Measurements from ENCODE around the gene PLD4. TPM values are rescaled to one million over a fixed set of nuclear protein-coding genes. Genes with fewer than 3 reads are reported as not detected.

PLD4 gene
- total RNA-seq, 4 donors from 2014 or later: 2.4 TPM; not detected in 3

GRCh38 chr14:104877806-104878550, 46.7 kb upstream of the PLD4 start:
- peaks cover 0 to 4% (median under 1%) of the 10 kb centered on the region in 4 donors for H3K4me1 ChIP-seq
- H3K9me3 ChIP-seq: no peaks in the 10 kb centered on the region
- DNase-seq (ENCODE audit: low spot score in 2 of 2): no peak
- no peak for TF ChIP-seq EP300 (IDR thresholded peaks at IDR 0.05)
- no peak for TF ChIP-seq POLR2A (IDR thresholded peaks at IDR 0.05)
- WGBS, 2 donors: 68 to 87% methylated on average over 14 to 26 of the region's 30 CpGs
- H3K4me3 ChIP-seq: no peak overlapping the region
- H3K36me3 ChIP-seq: peaks cover 0 to 51% (median 0%) of the 10 kb centered on the region in 3 donors
- H3K27ac ChIP-seq: no peak overlapping the region
- no peaks in the 10 kb centered on the region for H3K27me3 ChIP-seq

- Histone ChIP-seq H3K27me3 (no peaks in the 10 kb centered on the region), H3K36me3 (peaks cover 0 to 57% (median 0%) of the 10 kb centered on the region in 3 donors), H3K9me3 (no peaks in the 10 kb centered on the region), H3K4me1 (no peaks in the 10 kb centered on the region), H3K4me3 (no peak overlapping the region), H3K27ac (no peak overlapping the region)
- no peak for DNase-seq (ENCODE audit: low spot score in 2 of 2)
- TF ChIP-seq EP300 (IDR thresholded peaks at IDR 0.05): no peak
- TF ChIP-seq CTCF (IDR thresholded peaks at IDR 0.05): no peak
- TF ChIP-seq POLR2A (IDR thresholded peaks at IDR 0.05): no peak
- 88 to 93% methylated on average over 12 to 14 of the region's 14 CpGs for WGBS, 2 donors
These were observed 46.1 kb upstream of the PLD4 start for GRCh38 chr14:104878582-104878981.

GRCh38 chr14:104879201-104879982, 45.3 kb upstream of the PLD4 start:
- H3K27me3 ChIP-seq: no peaks in the 10 kb centered on the region
- H3K9me3 ChIP-seq: no peaks in the 10 kb centered on the region
- DNase-seq (ENCODE audit: low spot score in 2 of 2): no peak
- H3K36me3 ChIP-seq: peaks cover 0 to 66% (median 0%) of the 10 kb centered on the region in 3 donors
- H3K4me1 ChIP-seq: no peaks in the 10 kb centered on the region
- no peak overlapping the region for H3K4me3 ChIP-seq
- WGBS, 2 donors: 81 to 88% methylated on average over 26 to 29 of the region's 29 CpGs
- H3K27ac ChIP-seq: no peak overlapping the region
- TF ChIP-seq POLR2A (IDR thresholded peaks at IDR 0.05): no peak
- no peak for TF ChIP-seq CTCF (IDR thresholded peaks at IDR 0.05)
- TF ChIP-seq EP300 (IDR thresholded peaks at IDR 0.05): no peak

GRCh38 chr14:104879983-104880565, 44.6 kb upstream of the PLD4 start:
- no peak overlapping the region for H3K4me3 ChIP-seq
- no peaks in the 10 kb centered on the region for H3K4me1 ChIP-seq
- H3K36me3 ChIP-seq: peaks cover 0 to 68% (median 0%) of the 10 kb centered on the region in 3 donors
- no peaks in the 10 kb centered on the region for H3K27me3 ChIP-seq
- H3K27ac ChIP-seq: no peak overlapping the region
- TF ChIP-seq CTCF (IDR thresholded peaks at IDR 0.05): no peak
- no peak for TF ChIP-seq POLR2A (IDR thresholded peaks at IDR 0.05)
- no peak for TF ChIP-seq EP300 (IDR thresholded peaks at IDR 0.05)
- no peaks in the 10 kb centered on the region for H3K9me3 ChIP-seq
- no peak for DNase-seq (ENCODE audit: low spot score in 2 of 2)
- 92 to 93% methylated on average over 14 to 15 of the region's 15 CpGs for WGBS, 2 donors

- no peak for TF ChIP-seq EP300 (IDR thresholded peaks at IDR 0.05)
- no peak for TF ChIP-seq POLR2A (IDR thresholded peaks at IDR 0.05)
- no peak for TF ChIP-seq CTCF (IDR thresholded peaks at IDR 0.05)
- no peak for DNase-seq (ENCODE audit: low spot score in 2 of 2)
- Histone ChIP-seq H3K9me3 (no peaks in the 10 kb centered on the region), H3K36me3 (peaks cover 0 to 74% (median 0%) of the 10 kb centered on the region in 3 donors), H3K27ac (no peak overlapping the region), H3K27me3 (no peaks in the 10 kb centered on the region), H3K4me3 (no peak overlapping the region), H3K4me1 (no peaks in the 10 kb centered on the region)
- WGBS, 2 donors: 71 to 84% methylated on average over 7 of the region's 7 CpGs
These were observed 44.0 kb upstream of the PLD4 start for GRCh38 chr14:104880584-104881210.
